GM23338 (cell line): ENCODE data around the gene REPIN1. TPM values are rescaled to one million over a fixed set of nuclear protein-coding genes. Genes with fewer than 3 reads are reported as not detected.

Source experiments
- ATAC-seq: fragments of 200-7000 bp; cut with Tn5 transposase; 3 replicates; pipeline ENCODE4 v1.9.1; 2020
- DNase-seq: peaks from one replicate; pipeline ENCODE4 v3.0.0-alpha.2; 2015; ENCODE audit warnings: low spot score
- H2AFZ ChIP-seq: fragments of 200-600 bp; sonication (generic); 2 replicates; pipeline ENCODE4 v1.8.0; 2016; ENCODE audit warnings: antibody characterized with exemption, mild to moderate bottlenecking, moderate library complexity
- H3F3A ChIP-seq: fragments of 200-600 bp; sonication (generic); replicated peaks from 2 replicates; pipeline ENCODE4 v1.8.0; 2017; ENCODE audit warnings: antibody characterized with exemption, mixed run types, low read depth
- H3K27ac ChIP-seq: fragments of 200-600 bp; sonication (generic); 2 replicates; pipeline ENCODE4 v1.6.1; 2016; ENCODE audit warnings: low read depth
- H3K27me3 ChIP-seq: fragments of 200-600 bp; sonication (generic); 2 replicates; pipeline ENCODE4 v1.8.0; 2016; ENCODE audit warnings: mild to moderate bottlenecking, mixed run types, moderate library complexity; ENCODE audit not compliant: insufficient read depth
- H3K36me3 ChIP-seq: fragments of 200-600 bp; sonication (generic); 2 replicates; pipeline ENCODE4 v1.8.0; 2016; ENCODE audit warnings: mild to moderate bottlenecking; ENCODE audit not compliant: insufficient read depth
- H3K4me1 ChIP-seq: fragments of 200-600 bp; sonication (generic); 2 replicates; pipeline ENCODE4 v1.8.0; 2016; ENCODE audit warnings: mild to moderate bottlenecking, moderate library complexity; ENCODE audit not compliant: insufficient read depth
- H3K4me2 ChIP-seq: fragments of 200-600 bp; sonication (generic); 2 replicates; pipeline ENCODE4 v1.7.1; 2017; ENCODE audit warnings: mixed run types
- H3K4me3 ChIP-seq: fragments of 200-600 bp; sonication (generic); 2 replicates; pipeline ENCODE4 v1.6.1; 2016; ENCODE audit warnings: mixed run types
- H3K79me2 ChIP-seq: fragments of 200-600 bp; sonication (generic); replicated peaks from 2 replicates; pipeline ENCODE4 v1.8.0; 2017; ENCODE audit warnings: mild to moderate bottlenecking; ENCODE audit not compliant: insufficient read depth
- H3K9me2 ChIP-seq: fragments of 200-600 bp; sonication (generic); 2 replicates; pipeline ENCODE4 v1.8.0; 2017; ENCODE audit not compliant: insufficient read depth
- H4K20me1 ChIP-seq: fragments of 200-600 bp; sonication (generic); replicated peaks from 2 replicates; pipeline ENCODE4 v1.8.0; 2017; ENCODE audit warnings: mild to moderate bottlenecking; ENCODE audit not compliant: insufficient read depth
- H3K27ac Mint-ChIP-seq: 2 replicates; pipeline ENCODE4 v1.8.0; 2020; ENCODE audit warnings: inconsistent platforms, mild to moderate bottlenecking, moderate library complexity, mixed read lengths
- H3K27me3 Mint-ChIP-seq: 3 replicates; pipeline ENCODE4 v1.8.0; 2022; ENCODE audit warnings: low read depth, mild to moderate bottlenecking, moderate library complexity, mixed read lengths, inconsistent platforms; ENCODE audit not compliant: insufficient read depth, poor library complexity
- H3K36me3 Mint-ChIP-seq: 3 replicates; pipeline ENCODE4 v1.8.0; 2021; ENCODE audit warnings: low read depth, mild to moderate bottlenecking, inconsistent platforms, moderate library complexity, mixed read lengths
- H3K4me1 Mint-ChIP-seq: 3 replicates; pipeline ENCODE4 v1.8.0; 2020; ENCODE audit warnings: mild to moderate bottlenecking, inconsistent platforms, mixed read lengths
- H3K4me3 Mint-ChIP-seq: 3 replicates; pipeline ENCODE4 v1.8.0; 2021; ENCODE audit warnings: moderate library complexity, mild to moderate bottlenecking, inconsistent platforms, mixed read lengths
- H3K9me3 Mint-ChIP-seq: 3 replicates; pipeline ENCODE4 v1.8.0; 2020; ENCODE audit warnings: moderate library complexity, mild to moderate bottlenecking, inconsistent platforms, mixed read lengths
- CREB1 ChIP-seq: fragments of 250-450 bp; sonication (Bioruptor Pico); IDR thresholded peaks from 2 replicates; pipeline ENCODE4 v1.5.0; 2020; ENCODE audit warnings: low read depth, mild to moderate bottlenecking, moderate library complexity
- EZH2phosphoT487 ChIP-seq: fragments of 200-600 bp; sonication (generic); IDR thresholded peaks from one replicate; pipeline ENCODE4 v1.8.1; 2018; ENCODE audit warnings: antibody characterized with exemption; ENCODE audit not compliant: unreplicated experiment
- JUNB ChIP-seq: IDR thresholded peaks from one replicate; pipeline ENCODE4 v1.6.1; 2016; ENCODE audit warnings: antibody characterized with exemption; ENCODE audit not compliant: unreplicated experiment
- NANOG ChIP-seq: IDR thresholded peaks from 2 replicates; pipeline ENCODE4 v1.6.1; 2016; ENCODE audit warnings: antibody characterized with exemption, borderline replicate concordance
- POLR2AphosphoS5 ChIP-seq: IDR thresholded peaks from 2 replicates; pipeline ENCODE4 v1.6.1; 2016; ENCODE audit warnings: antibody characterized with exemption, low read depth
- STAT1 ChIP-seq: IDR thresholded peaks from one replicate; pipeline ENCODE4 v1.6.1; 2016; ENCODE audit warnings: antibody characterized with exemption; ENCODE audit not compliant: unreplicated experiment
- ZNF114 ChIP-seq: fragments of 250-450 bp; sonication (Bioruptor Pico); IDR thresholded peaks from 2 replicates; pipeline ENCODE4 v1.5.0; 2020; ENCODE audit warnings: mild to moderate bottlenecking, moderate library complexity
- ZNF331 ChIP-seq: fragments of 250-450 bp; sonication (Bioruptor Pico); IDR thresholded peaks from 2 replicates; pipeline ENCODE4 v1.5.0; 2020; ENCODE audit warnings: low read depth, mild to moderate bottlenecking, moderate library complexity
- polyA plus RNA-seq: library from polyadenylated mRNA; unstranded; fragments of >200 nt; fragmentation: Nextera tagmentation; extraction: Ambion mirVana; gene quantifications from 2 replicates; pipeline ENCODE4 v1.2.1, GENCODE V29; 2016
- total RNA-seq: library from RNA; depleted of rRNA; stranded (reverse); fragments of >200 nt; shearing (Covaris generic); gene quantifications from 2 replicates; pipeline ENCODE4 v1.2.3, GENCODE V29; 2014
- TF ChIP-seq, protein P1 (sequence below): IDR thresholded peaks from one replicate; pipeline ENCODE4 v1.6.1; 2018; ENCODE audit warnings: antibody characterized with exemption; ENCODE audit not compliant: unreplicated experiment
- TF ChIP-seq, protein P2 (sequence below): IDR thresholded peaks from 2 replicates; pipeline ENCODE4 v1.6.1; 2016; ENCODE audit warnings: antibody characterized with exemption
- TF ChIP-seq, protein P3 (sequence below), 2 experiments: fragments of 200-600 bp in 1 of 2; sonication (generic) in 1 of 2; conservative IDR thresholded peaks; 2 replicates each; pipeline versions ENCODE4 v1.5.1 to v1.6.1; 2016 to 2017; ENCODE audit warnings: antibody characterized with exemption in 2 of 2, low read depth in 2 of 2, mild to moderate bottlenecking in 2 of 2, moderate library complexity in 1 of 2

Gene REPIN1
- total and polyA plus RNA-seq, 2 experiments from 2014 or later, result 29.8 to 156 TPM

DNA sequence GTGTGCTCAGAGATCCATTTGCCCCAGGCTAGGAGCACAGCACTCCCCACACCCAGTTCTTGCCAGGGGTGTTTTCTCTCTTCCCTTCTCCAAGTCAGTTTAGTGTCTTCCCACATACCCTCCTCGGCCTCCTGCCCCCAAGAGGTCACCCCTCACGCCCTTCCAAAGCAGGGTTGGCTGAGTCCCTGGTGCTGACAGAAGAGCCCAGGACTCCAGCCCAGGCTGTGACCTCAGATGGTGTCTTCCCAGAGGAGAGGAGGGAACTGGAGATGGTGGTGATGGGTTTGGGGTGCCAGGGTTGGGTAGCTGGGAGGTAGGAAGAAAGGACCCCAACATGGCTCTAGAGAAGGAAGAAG, 30.3 kb downstream of the REPIN1 start:
- DNase-seq (no peak), ATAC-seq (no peak)
- peaks cover 77% of the 10 kb centered on the region for H3K4me1 Mint-ChIP-seq
- H3F3A ChIP-seq, result peaks cover 47% of the 10 kb centered on the region
- no peak overlapping the region for H3K4me3 Mint-ChIP-seq
- H3K27me3 ChIP-seq, result no peaks in the 10 kb centered on the region
- no peak overlapping the region for H3K4me3 ChIP-seq
- H3K9me2 ChIP-seq, result no peaks in the 10 kb centered on the region
- H4K20me1 ChIP-seq, result no peaks in the 10 kb centered on the region
- peaks cover 4% of the 10 kb centered on the region; the same call in 1 of the 2 replicates for H3K36me3 ChIP-seq
- peaks cover 65% of the 10 kb centered on the region for H3K4me1 ChIP-seq
- 0 out of 2 replicates have a peak overlapping the region, but pooled peaks have one; percentile 33 for H3K4me2 ChIP-seq
- H3K9me3 Mint-ChIP-seq, result no peaks in the 10 kb centered on the region; the same call in 2 of the 3 replicates
- no peak overlapping the region for H2AFZ ChIP-seq
- peaks cover 40% of the 10 kb centered on the region for H3K36me3 Mint-ChIP-seq
- TF ChIP-seq CREB1 (CRISPR knock-in tag) (no peak), NANOG (no peak), ZNF331 (CRISPR knock-in tag) (no peak), POLR2AphosphoS5 (no peak), STAT1 (no peak)
- TF ChIP-seq, protein P1, sequence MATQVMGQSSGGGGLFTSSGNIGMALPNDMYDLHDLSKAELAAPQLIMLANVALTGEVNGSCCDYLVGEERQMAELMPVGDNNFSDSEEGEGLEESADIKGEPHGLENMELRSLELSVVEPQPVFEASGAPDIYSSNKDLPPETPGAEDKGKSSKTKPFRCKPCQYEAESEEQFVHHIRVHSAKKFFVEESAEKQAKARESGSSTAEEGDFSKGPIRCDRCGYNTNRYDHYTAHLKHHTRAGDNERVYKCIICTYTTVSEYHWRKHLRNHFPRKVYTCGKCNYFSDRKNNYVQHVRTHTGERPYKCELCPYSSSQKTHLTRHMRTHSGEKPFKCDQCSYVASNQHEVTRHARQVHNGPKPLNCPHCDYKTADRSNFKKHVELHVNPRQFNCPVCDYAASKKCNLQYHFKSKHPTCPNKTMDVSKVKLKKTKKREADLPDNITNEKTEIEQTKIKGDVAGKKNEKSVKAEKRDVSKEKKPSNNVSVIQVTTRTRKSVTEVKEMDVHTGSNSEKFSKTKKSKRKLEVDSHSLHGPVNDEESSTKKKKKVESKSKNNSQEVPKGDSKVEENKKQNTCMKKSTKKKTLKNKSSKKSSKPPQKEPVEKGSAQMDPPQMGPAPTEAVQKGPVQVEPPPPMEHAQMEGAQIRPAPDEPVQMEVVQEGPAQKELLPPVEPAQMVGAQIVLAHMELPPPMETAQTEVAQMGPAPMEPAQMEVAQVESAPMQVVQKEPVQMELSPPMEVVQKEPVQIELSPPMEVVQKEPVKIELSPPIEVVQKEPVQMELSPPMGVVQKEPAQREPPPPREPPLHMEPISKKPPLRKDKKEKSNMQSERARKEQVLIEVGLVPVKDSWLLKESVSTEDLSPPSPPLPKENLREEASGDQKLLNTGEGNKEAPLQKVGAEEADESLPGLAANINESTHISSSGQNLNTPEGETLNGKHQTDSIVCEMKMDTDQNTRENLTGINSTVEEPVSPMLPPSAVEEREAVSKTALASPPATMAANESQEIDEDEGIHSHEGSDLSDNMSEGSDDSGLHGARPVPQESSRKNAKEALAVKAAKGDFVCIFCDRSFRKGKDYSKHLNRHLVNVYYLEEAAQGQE, result no peak
- TF ChIP-seq, protein P2, sequence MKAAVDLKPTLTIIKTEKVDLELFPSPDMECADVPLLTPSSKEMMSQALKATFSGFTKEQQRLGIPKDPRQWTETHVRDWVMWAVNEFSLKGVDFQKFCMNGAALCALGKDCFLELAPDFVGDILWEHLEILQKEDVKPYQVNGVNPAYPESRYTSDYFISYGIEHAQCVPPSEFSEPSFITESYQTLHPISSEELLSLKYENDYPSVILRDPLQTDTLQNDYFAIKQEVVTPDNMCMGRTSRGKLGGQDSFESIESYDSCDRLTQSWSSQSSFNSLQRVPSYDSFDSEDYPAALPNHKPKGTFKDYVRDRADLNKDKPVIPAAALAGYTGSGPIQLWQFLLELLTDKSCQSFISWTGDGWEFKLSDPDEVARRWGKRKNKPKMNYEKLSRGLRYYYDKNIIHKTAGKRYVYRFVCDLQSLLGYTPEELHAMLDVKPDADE, result no peak
- peaks cover 18% of the 10 kb centered on the region for H3K79me2 ChIP-seq
- H3K27ac Mint-ChIP-seq, result peak overlapping the region; percentile 99
- peak overlapping the region; percentile 99 for H3K27ac ChIP-seq
- H3K27me3 Mint-ChIP-seq, result peaks cover 19% of the 10 kb centered on the region

DNA sequence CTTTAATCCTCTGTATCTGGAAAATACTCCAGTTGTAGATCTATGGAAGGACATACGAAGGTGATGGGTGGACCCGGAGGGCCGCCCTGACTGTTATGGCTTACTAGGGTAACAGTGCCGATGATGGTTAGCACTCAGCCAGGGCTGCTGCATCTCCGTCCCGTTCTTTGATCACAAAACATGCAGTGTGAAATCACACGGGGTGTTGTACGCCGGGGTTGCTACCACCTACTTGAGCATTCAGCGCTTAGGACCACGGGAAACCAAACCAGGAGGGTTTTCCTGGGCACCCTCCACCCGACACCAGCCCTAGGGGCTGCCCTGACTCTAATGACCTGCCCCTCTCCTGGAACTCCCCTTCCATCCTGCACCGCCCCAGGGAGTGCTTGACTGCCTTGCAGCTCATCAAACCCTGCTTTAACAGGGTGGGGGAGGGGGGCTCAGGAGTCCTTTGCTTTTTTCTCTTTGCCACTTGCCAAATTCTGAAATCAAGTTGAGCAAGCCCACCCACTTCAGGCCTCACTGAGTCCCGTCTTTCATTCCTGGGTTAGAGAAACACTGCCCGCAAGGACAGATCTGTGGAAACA, 30.9 kb downstream of the REPIN1 start:
- H3K36me3 ChIP-seq, result peaks cover 4% of the 10 kb centered on the region; the same call in 1 of the 2 replicates
- H3K4me1 Mint-ChIP-seq, result peaks cover 77% of the 10 kb centered on the region
- peak; percentile 4; the same call in 2 of the 3 replicates for ATAC-seq

More for the DNA sequence above, 30.9 kb downstream of the REPIN1 start:
- Mint-ChIP-seq H3K36me3 (peaks cover 40% of the 10 kb centered on the region), H3K9me3 (no peaks in the 10 kb centered on the region; the same call in 2 of the 3 replicates), H3K27me3 (peaks cover 23% of the 10 kb centered on the region), H3K4me3 (no peak overlapping the region), H3K27ac (peak overlapping the region; percentile 99)
- TF ChIP-seq CREB1 (CRISPR knock-in tag), result no peak
- no peak for TF ChIP-seq EZH2phosphoT487
- TF ChIP-seq ZNF114 (CRISPR knock-in tag), result no peak
- TF ChIP-seq NANOG, result no peak
- no peak for TF ChIP-seq JUNB
- TF ChIP-seq, protein P1, result no peak
- no peak for TF ChIP-seq ZNF331 (CRISPR knock-in tag)
- no peak for TF ChIP-seq POLR2AphosphoS5
- TF ChIP-seq STAT1, result no peak
- TF ChIP-seq, protein P3, sequence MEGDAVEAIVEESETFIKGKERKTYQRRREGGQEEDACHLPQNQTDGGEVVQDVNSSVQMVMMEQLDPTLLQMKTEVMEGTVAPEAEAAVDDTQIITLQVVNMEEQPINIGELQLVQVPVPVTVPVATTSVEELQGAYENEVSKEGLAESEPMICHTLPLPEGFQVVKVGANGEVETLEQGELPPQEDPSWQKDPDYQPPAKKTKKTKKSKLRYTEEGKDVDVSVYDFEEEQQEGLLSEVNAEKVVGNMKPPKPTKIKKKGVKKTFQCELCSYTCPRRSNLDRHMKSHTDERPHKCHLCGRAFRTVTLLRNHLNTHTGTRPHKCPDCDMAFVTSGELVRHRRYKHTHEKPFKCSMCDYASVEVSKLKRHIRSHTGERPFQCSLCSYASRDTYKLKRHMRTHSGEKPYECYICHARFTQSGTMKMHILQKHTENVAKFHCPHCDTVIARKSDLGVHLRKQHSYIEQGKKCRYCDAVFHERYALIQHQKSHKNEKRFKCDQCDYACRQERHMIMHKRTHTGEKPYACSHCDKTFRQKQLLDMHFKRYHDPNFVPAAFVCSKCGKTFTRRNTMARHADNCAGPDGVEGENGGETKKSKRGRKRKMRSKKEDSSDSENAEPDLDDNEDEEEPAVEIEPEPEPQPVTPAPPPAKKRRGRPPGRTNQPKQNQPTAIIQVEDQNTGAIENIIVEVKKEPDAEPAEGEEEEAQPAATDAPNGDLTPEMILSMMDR (conservative IDR thresholded peaks at IDR 0.05; ENCODE audit: low read depth in 2 of 2), result no peak
- Histone ChIP-seq H2AFZ (no peak overlapping the region), H3F3A (peaks cover 53% of the 10 kb centered on the region), H3K4me1 (peaks cover 65% of the 10 kb centered on the region), H3K4me3 (0 out of 2 replicates have a peak overlapping the region, but pooled peaks have one; percentile 24), H3K79me2 (peaks cover 17% of the 10 kb centered on the region), H3K27me3 (no peaks in the 10 kb centered on the region), H3K27ac (peak overlapping the region; percentile 99), H4K20me1 (no peaks in the 10 kb centered on the region), H3K4me2 (peak overlapping the region; percentile 33), H3K9me2 (no peaks in the 10 kb centered on the region)
- no peak for DNase-seq
